EH (cell line): ENCODE data around the gene PGBD5.

Source experiments
- DNase-seq: peaks from one replicate; pipeline ENCODE4 v3.0.0-alpha.2; 2015; ENCODE audit warnings: low read depth

Gene PGBD5

DNA sequence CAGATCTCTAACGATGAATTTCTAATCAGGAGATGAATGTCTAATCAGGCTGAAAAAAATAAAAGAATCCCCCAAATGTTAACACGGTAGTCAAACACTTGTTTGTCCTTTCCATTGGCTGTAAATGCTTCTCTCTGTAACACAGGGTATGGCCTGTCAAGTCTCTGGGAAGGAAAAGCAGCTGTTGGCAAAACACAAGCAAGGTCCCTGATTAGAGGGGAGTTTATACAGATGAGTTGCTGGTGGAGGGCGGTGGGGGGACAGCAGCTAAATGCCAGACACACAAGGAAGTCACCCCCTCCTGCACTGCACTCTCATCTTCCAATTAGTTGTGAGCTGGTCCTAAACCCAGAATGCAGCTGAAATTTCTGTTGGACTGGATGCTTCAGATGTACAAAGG lies 51.0 kb downstream of the PGBD5 start:
- DNase-seq = no peak

DNA sequence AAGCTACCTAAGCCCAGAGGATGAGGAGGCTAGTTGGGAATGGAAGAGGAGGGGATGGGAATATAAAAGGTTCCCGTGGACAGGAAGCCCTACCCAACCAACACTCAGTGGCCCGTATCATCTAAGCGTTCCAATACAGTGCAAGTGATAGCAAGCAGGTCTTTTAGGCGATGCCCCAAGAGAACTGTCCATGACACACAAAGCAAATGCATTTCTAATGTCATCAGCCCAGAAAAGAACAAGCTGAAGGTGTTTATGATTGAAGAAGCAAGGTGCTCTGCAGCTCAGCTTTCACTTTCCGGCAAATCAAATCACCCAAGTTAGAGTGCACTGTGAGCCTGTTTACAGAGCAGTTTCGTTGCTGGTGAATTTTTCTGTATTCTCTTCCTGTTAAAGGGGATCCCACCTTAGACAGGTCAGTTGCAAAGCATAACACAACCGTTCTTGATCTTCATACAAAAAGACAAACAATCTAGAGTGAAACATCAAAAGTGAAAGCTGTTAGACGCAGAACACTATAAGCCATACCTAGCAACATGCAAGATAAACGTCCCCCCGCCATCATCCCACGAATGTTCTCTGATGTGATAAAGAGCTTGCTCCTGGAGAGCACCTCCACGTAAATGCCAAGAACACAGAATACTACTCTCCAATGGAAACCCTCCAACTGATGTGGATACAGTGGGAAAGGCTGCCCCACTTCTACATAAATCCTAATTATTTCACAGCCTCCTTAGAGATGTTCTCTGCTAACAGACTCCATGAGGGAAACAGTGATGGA lies 54.0 kb downstream of the PGBD5 start:
- no peak for DNase-seq

DNA sequence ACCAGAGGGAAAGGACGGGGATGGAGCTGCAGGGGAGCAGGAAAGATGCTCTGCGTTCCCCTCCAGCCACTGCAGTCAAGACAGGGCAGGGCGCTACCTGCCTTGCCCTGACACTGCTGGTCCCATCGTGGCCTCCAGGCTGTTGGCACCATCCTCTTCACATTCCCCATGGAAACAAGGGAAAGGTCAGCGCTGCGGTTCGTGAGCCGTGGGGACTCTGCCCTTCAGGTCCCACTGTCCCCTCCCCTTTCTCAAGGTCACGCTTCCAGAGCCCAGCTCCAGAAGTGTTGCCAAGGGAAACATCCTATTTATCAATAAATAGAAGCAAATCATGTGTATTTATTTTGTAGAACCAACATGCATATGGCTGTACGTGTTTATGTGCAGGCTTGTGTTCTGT lies 56.0 kb downstream of the PGBD5 start:
- DNase-seq = no peak

DNA sequence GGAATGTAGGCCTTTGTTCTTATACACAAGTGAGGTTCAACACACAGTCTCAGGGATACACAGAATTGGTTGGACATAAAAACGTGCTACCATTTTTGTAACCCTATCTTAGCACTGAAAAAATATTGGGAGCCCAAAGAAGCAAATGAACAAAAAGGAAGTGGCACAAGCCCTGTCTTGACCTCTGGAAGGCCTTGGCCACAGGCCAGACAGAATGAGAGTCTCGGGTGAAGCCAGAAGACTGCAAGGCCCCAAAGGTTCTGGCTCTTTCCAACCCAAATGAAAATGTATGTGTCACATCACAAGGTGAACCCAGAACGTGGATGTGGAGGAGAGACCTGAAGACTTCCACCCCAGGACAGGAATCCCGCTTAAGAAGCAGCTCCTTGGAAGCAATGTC lies 57.3 kb downstream of the PGBD5 start:
- DNase-seq = no peak

DNA sequence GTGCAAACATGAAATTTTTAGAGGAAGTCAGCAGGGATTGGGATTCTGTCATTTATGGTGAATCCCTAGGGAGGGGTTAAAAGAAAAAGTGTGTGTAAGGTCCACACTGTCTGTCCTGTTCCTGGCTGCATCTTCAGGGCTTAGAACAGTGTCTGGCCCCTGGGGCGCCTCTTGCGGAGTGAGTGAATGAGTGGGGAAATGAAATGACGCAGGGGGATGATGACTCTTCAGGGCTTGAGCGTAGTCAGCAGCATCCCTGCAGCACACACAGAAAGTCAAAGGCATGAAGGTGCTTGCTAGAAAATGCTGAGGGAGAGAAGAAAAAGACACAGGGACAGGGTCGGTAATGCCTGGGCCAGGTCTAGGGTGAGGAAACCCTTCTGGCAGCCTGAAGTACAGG lies 57.8 kb downstream of the PGBD5 start:
- peak; percentile 59 for DNase-seq

DNA sequence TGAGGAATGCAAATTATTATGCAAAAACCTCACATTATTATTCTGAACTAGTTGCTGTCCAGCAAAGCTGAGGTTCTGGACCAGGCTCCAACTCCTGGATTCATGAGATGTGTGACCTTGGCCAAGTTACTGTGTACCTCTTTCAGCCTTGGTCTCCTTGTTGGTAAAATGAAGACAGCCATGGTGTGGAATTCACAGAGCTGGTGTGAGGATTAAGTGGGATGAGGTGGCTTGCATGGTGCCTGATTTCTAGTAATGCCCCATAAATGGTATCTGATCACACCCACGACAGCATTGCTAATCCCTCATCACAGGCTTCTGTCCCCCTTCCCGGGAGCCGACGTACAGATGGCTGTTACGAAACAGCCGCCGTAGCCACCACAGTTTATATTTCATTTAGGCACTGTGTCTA lies 59.6 kb downstream of the PGBD5 start:
- no peak for DNase-seq

DNA sequence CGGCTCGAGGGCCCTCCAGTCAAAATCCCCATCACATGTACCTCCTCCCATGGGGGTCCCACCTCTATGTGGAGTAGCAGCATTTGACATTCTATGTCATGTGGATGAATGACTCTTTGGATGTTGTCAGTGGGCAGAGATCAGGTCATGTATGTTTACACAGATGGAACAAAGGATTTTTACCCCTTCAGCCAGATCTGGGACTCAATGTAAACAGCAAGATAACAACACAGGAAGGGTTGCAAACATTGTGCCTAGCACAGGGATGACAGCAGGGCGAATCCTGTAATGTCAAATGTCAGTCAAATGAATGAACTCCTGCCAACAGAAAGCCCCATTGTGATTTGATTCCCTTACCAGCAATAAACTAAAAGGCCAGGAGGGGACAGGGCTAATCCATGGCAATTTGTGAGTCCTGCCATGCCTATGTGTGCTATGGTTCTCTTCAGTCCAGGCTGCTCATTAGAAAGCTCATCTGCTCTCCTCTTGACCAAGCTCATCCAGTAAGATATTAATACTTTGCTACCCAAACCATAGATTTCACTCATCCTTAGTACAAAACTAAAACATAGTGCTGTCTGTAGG lies 60.3 kb downstream of the PGBD5 start:
- DNase-seq = no peak

DNA sequence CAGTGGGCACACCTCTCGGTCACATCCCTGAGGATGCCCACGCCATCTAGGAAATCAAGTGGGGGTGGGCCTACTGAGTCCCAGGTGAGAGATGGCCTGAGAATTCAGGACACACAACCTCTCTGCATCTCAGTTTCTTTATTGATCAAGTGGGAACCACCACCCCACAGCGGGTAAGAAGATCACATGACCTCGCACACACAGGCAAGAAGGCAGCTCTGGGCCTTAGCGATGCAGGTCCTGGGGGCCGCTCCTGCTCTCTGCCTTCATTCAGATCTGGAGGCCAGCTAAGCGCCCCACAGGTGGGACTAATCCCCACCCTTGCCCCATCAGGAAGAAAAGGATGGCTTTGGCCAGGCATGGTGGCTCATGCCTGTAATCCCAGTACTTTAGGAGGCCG lies 63.2 kb downstream of the PGBD5 start:
- no peak for DNase-seq

DNA sequence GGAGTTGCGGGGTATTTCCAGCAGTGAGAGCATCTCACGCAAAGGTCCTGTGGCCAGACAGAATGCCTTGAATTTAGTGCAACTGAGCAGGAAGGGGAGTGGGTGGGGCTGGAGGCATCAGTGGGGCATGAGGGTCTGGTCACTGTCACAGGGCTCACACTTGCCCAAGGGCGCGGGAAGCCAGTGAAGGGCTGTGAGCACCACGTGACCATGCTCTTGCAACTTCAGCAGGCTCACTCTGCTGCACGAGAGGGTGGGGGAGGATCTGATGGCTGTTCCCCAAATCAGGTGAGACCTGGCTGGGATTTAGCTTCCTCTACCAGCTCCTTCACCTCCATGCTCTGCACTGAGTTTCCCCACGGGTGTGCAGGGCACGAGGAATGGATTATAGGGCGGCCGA lies 64.2 kb downstream of the PGBD5 start:
- no peak for DNase-seq

DNA sequence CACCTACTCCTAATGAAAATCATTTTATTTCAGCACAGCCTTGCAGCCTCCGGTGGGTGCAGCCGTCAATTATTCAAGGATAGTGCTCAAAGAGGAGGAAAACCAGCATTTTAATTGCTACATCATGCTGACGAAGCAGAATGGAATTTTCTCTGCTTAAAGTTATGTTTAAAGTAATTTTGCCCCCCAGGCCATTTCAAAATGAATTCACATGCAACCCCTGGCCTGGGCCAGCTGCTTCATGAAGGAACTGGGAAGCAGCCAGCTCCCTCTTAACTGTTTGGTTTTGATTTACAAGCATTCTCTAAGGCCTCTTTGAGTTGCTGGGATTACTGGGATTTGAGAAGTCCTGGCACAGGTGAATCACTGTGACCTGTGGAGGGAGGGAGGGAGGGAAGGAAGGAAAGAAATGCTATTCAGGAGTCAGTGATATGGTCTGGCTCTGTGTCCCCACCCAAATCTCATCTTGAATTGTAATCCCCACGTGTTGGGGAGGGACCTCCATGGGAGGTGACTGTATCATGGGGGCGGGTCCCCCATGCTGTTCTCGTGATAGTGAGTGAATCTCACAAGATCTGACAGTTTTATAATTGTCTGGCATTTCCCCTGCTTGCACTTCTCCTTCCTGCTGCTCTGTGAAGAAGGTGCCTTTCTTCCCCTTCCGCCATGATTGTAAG lies 66.0 kb downstream of the PGBD5 start:
- peak; percentile 88 for DNase-seq

DNA sequence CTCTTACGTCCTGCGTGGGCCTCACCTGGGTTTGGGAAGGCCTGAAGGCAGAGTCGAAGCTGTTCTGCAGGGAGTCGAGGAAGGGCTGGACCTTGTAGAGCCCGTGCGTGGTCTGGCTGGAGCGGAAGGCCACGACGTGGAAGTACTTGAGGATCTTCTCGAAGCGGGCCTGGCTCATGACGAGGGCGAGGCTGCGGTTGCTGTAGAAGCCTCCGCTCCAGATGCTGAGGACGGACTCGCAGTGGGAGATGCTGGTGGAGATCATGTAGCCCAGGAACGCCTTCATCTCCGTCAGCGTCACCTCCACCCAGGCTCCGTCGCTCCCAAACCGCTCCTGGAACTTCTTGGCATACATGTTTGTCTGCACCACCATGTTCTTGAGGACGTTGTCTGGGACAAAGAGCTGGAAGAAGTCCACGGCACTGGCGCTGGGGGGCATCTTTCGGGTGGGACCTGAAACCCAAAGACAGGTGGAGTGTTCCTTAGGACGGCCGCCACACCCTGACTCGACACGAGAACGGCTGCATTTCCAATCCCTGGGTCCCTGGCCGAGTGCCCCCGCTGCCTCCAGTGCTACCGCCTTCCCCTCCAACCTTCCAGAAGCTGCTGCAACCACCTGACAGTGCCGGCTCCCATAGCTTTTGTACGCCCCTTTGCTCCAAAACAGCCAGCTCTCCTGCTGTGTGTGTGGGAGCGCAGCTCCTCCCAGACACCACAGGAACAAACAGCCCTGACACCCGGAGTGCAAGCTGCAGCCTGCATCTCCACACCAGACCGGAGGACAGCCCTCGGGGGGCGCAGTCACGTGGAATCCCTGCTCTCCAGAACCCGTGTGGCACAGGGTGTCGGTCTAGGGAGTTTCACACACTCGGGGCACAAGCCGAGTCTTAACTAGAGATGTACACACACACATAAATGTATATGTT lies 69.0 kb downstream of the PGBD5 start:
- DNase-seq = no peak

DNA sequence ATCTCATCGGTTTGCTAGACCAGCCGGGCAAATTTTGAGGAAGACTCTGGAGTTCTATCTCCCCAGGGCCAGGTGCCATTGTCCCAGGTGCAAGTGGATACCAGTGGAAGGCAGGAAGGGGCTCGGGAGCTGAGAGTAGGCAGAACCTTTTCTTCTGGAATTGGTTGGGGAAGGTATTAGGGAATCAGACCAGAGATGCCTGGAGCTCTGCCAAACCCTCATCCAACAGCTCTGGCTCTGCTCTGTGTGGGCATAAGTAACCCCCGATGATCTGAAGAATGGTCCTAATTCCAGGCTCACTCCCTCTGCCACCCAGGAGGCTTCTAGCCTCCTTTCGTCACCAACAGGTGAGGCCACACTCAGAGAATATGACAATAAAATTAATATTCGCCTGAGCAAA lies 69.9 kb downstream of the PGBD5 start:
- no peak for DNase-seq

DNA sequence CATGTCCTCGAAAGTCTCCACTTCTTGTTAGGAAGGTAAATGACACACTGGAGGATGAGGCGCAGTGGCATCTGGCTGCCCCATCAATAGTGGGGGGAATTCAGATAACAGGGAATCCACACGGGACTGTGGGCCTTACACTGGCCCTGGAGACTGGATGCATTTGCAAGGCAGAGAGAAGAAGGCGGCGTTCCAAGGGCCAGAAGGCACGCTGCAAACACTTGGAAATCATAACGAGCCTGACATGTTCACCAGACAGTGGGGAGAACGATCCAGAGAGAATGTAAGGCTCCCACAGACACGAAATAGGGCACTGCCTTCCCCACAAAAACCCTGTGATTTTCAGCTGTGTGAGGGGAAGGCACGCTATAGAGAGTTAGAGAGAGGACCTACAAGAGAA lies 70.5 kb downstream of the PGBD5 start:
- no peak for DNase-seq

DNA sequence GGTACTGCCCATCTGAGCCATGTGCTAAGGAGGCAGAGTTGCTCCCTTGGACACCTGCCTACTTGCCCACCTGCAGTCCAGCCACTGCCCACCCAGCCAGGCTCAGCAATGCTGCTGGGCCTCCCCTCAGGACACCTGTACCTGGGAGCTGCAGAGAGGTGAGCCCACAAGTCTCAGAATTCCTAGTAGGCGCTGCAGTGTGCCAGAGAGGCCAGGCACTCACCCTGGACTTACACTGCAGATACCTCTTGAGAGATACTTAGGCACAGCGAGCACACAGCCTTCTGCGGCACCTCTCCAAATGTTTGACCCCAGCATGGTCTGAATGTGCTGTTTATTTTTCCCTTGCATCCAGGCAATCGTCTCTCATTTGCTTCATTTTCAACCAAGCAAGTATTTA lies 71.0 kb downstream of the PGBD5 start:
- DNase-seq = no peak

DNA sequence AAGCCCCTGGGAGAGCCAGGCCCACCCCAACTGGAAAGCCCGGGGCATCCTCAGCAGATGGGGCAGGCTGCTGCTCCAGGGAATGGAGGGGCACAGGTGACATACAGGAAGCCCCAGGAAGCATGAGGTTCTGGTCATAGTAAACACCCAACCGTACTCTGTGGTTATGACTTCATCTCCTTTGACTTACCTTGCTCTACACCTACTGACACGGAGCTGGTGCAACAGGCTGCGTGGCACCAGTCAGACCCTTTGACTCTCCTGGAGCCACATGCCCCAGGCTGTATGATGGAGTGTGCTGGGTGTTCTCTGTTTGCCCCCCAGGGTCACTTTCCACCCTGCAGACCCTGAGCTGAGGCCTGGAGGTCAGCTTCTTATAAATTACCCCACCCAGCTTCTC lies 72.1 kb downstream of the PGBD5 start:
- DNase-seq = no peak

DNA sequence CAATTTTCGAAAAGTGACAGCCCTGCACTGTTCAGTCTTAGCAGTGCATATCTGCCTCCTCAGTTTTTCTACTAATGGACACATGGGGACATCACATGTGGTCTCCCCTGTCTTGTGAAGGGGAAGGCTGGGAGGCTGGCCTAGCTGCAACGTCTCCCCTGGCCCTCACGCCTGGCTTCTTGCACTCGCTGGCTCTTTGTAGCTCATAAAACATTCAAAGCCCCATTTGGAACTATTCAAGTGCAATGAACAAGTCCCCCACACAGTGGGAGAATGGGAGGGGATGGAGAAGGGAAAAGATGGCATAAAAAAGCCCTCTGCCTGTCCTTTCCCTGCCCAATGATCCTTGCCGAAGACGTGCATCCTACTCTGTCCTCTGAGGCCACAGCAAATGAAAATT lies 73.6 kb downstream of the PGBD5 start:
- no peak for DNase-seq

DNA sequence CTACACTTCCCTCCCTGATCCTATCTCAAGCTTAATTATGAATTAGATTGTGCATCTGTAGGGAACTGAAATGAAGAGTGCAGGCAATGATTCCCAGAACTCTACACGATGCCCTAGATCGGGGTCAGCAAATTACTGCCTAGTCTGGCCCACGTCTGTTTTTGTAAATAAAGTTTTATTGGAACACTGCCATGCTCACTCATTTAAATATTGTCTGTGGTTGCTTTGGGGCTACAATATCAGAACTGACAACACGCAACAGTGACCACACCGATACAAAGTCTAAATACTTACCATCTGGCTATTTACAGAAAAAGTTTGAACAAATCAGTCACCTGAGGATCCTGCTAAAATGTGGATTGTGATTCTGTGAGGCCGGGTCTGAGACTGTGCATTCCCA lies 74.1 kb downstream of the PGBD5 start:
- DNase-seq = no peak

DNA sequence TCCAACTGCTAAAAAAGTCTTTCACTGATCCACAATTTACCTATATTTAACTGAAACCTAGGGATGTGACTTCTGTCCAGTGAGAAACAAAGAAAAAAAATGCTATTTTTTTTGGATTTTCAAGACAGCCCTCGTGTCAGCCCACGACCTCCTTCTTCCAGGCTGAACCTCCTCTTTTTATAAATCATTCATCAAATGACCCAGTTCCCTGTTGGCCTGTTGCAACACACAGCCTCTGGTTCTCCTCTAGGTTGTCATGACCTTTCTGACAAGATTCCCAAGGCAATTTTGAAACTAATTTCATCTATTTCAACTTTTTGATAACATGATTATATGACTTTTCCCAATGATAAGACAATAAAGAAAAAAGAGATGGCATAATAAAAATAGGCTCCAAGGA lies 74.6 kb downstream of the PGBD5 start:
- no peak for DNase-seq

DNA sequence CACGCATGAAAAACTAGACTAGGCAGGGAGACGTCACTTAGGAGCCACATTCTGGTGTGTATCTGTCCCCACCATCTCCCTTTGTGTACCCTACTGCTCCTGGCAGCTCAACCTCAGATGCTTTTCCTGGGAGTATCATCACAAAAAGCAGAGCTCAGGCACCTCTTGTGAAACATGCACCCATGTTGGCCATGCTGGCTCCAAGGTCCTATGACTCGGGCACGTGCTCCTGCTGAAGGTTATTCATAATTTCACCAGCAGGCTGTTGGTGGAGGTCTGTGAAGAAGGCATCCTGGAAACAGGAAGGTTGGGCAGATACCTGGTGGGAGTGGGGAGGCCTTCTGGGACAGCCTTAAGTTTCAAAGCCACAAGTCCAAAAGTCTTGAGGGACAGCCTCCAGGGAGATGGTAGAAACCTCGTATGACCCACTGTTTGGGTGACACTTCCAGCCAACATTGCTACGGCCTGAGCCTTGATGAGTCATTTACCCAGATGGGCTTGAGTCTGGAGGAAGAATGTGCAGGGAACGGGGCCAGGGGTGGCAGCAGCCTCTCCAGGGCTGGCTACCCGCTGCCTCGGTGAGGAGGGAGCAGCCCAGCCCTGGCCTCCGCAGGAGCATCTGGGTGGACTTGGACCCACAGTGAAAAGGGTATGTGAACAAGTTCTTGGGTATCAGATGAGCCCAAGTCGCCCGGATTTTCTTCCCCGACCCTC lies 75.8 kb downstream of the PGBD5 start:
- DNase-seq = peak; percentile 62

DNA sequence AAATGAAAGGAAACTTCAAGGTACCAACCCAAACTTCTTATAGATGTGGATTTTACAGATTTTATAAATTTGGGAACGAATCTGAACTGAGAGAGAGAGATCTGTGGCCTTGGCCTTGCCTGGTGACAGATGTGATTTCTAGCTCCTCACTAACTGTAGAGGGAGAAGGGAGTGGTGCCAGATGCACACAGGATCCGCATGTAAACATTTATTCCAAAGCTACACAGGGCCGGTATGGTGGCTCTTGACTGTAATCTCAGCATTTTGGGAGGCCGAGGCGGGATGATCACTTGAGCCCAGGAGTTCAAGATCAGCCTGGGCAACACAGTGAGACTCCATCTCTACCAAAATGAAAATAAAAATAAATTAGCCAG lies 77.1 kb downstream of the PGBD5 start:
- no peak for DNase-seq

DNA sequence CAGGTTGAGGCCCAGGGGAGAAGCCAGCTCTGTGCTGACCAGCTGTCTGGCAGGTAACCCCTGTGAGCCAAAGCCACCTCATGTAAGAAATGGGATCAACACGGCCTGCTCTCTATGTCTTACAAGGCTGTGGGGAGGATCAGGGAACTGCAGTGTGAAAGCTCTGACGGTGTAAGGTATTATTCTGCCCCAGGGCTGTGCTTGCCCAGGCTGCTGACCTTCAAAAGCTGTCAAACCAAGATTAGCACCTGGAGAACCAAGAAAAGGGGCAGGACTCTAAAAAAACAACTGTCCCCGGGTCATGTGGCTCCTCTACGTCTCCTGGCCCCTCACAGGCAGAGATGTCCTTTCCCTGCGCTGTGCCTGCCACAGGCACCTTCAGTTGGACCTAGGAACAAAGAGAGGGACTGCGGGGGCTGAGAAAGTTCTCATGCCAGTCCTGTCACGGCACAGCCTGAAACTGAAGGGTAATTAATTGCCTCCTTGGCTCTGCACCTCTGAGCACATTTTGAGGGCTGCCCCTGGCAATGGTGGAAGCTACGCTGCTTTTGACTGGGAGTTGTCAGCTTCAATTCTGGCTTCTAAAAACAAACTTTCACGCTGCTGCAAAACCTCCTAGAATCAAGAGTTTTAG lies 77.6 kb downstream of the PGBD5 start:
- no peak for DNase-seq
